CD4-positive, alpha-beta T cell treated with Interleukin-1 beta for 1 hour (primary cell): ENCODE measurements around the gene FAM3A.
"Not testable (repeated sequence)": the region's sequence is repeated elsewhere in the genome, so short reads cannot be mapped to it uniquely, and the experiment has no call there.

ENCODE experiments used
- DNase-seq, 2 donors: peaks; one replicate each; pipeline ENCODE4 v3.0.0-alpha.2; 2020 to 2022

Gene FAM3A

GRCh38 chrX:154515966-154516655 is at the start of gene FAM3A:
Gene FAM3A (minus strand): TSS chrX:154516232. CDS start chrX:154515772, 460 bp downstream.
- peak; percentile 94 for DNase-seq

- DNase-seq = not testable (repeated sequence)
Observed at GRCh38 chrX:154562295-154562694, 46.3 kb upstream of the FAM3A start.

- not testable (repeated sequence) for DNase-seq
Observed at GRCh38 chrX:154560326-154560725, 44.3 kb upstream of the FAM3A start.

- DNase-seq = not testable (repeated sequence)
Observed at GRCh38 chrX:154558896-154559295, 42.9 kb upstream of the FAM3A start.

- not testable (repeated sequence) for DNase-seq
Observed at GRCh38 chrX:154558060-154558690, 42.1 kb upstream of the FAM3A start.

- DNase-seq = not testable (repeated sequence)
Observed at GRCh38 chrX:154552112-154552806, 36.2 kb upstream of the FAM3A start.

- no peak for DNase-seq
Observed at GRCh38 chrX:154549766-154550165, 33.7 kb upstream of the FAM3A start.

GRCh38 chrX:154548028-154548316 is 31.9 kb upstream of the FAM3A start:
- DNase-seq = no peak

GRCh38 chrX:154547245-154548027 is 31.4 kb upstream of the FAM3A start, which contains the start of gene IKBKG:
Gene IKBKG (plus strand): TSS chrX:154547620. CDS start chrX:154552003, 4,383 bp downstream.
- DNase-seq = peak; percentile 91

- DNase-seq = peak; percentile 85 to 86
Observed at GRCh38 chrX:154546354-154547244, 30.6 kb upstream of the FAM3A start, which contains the start of gene G6PD. Gene G6PD (minus strand): TSS chrX:154546846. CDS start chrX:154546155, 691 bp downstream.

- no peak for DNase-seq
Observed at GRCh38 chrX:154545673-154546274, 29.7 kb upstream of the FAM3A start.

GRCh38 chrX:154542723-154543424 is 26.8 kb upstream of the FAM3A start:
- peak; percentile 19 to 49 for DNase-seq

- DNase-seq = peak; percentile 24 to 57
Observed at GRCh38 chrX:154541896-154542722, 26.1 kb upstream of the FAM3A start.

GRCh38 chrX:154541589-154541895 is 25.5 kb upstream of the FAM3A start:
- DNase-seq = no peak

GRCh38 chrX:154540897-154541535 is 25.0 kb upstream of the FAM3A start:
- no peak for DNase-seq

GRCh38 chrX:154540365-154540764 is 24.3 kb upstream of the FAM3A start:
- DNase-seq = not testable (repeated sequence)

- no peak for DNase-seq
Observed at GRCh38 chrX:154539077-154539476, 23.0 kb upstream of the FAM3A start.

- DNase-seq = no peak
Observed at GRCh38 chrX:154535892-154536291, 19.9 kb upstream of the FAM3A start.

GRCh38 chrX:154534526-154535322 is 18.7 kb upstream of the FAM3A start:
- peak; percentile 88 to 92 for DNase-seq
